ENCODE results near the gene IGFBPL1.

The IGFBPL1 gene

DNA sequence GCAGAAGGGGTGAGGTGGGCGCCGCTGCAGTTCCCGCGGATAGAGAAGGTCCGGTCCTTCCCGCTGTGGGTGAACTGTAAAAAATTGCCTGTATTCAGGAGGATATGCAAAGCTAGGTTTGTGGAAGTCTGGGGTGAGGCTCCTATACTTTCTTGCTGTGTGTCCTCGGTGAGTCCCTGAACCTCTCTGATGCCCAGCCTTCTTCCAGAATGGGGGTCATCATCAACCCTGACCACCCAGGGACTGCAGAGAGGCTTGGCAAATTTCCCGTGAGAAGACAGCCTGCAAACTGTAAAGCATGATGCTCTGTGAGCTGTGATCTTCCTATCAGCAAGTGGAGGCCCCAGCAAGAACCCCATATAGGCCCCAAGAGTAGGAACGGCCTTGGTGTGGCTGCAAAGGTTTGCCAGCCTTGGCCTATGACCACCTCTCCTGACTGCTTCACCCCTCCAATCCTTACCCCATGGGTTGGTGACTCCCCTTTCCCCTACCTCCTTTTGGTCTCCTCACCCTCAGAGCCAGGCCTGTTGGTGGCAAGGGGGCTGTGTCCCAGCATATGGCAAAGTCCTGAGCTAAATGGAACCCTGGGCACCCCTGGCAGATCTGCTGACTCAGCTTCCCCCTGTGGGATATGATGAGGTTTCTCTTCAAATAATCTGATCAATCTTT is 31.0 kb downstream of the IGFBPL1 start:
- TF ChIP-seq, protein P1, sequence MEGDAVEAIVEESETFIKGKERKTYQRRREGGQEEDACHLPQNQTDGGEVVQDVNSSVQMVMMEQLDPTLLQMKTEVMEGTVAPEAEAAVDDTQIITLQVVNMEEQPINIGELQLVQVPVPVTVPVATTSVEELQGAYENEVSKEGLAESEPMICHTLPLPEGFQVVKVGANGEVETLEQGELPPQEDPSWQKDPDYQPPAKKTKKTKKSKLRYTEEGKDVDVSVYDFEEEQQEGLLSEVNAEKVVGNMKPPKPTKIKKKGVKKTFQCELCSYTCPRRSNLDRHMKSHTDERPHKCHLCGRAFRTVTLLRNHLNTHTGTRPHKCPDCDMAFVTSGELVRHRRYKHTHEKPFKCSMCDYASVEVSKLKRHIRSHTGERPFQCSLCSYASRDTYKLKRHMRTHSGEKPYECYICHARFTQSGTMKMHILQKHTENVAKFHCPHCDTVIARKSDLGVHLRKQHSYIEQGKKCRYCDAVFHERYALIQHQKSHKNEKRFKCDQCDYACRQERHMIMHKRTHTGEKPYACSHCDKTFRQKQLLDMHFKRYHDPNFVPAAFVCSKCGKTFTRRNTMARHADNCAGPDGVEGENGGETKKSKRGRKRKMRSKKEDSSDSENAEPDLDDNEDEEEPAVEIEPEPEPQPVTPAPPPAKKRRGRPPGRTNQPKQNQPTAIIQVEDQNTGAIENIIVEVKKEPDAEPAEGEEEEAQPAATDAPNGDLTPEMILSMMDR (IDR thresholded peaks at IDR 0.05; ENCODE audit: low read depth, low read length), result no peak
- no peak for DNase-seq (ENCODE audit: extremely low read depth, low read depth)

DNA sequence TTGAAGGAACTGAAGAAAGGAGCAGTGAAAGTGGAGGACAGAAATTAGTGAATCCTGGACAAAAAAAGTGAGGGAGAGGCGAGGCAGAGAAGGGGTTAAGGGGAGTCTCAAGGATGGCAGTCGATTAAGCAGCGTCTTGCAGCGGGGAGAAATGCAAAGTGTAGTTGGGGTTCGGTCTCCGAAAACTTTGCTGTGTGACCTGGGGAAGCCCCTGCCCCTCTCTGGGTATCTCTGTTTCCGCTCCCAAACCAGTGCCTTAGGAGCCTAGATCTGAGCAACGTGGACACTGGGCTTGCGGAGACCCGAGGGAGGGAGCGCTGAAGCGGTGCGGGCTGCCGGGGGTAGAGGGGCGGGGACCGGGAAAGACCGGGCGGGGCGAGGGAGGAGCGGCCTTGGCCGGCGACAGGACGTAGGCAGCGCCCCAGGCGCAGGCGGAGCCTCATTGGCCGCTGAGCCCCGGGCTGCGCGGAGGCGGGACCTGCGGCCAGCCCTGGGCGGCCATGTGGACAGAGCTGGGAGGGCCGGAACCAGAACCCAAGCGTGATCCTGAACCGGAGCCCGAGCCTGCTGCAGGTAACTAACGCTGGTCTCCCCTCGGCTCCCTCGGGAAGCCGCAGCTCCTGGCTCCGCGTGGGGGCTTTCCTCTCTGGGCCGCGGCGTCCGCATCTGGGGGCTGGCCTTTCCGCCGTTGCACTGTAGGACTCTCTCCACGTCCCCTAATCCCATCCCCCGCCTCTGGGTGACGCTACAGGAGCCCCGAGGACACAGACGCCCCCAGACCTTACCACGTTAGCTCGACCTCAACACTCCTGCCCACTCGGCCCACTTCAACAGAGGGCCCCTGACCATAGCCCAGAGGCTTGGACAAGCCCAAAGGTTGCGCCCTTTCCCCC is 31.8 kb downstream of the IGFBPL1 start, which contains the start of gene ALDH1B1:
Gene ALDH1B1 (plus strand): TSS at position 468 of the 893 bp plus-strand sequence. CDS start 3,047 bp downstream, outside the sequence.
- TF ChIP-seq, protein P1 (IDR thresholded peaks at IDR 0.05; ENCODE audit: low read depth, low read length), result peak; percentile 28
- DNase-seq (ENCODE audit: extremely low read depth, low read depth), result peak; percentile 59

DNA sequence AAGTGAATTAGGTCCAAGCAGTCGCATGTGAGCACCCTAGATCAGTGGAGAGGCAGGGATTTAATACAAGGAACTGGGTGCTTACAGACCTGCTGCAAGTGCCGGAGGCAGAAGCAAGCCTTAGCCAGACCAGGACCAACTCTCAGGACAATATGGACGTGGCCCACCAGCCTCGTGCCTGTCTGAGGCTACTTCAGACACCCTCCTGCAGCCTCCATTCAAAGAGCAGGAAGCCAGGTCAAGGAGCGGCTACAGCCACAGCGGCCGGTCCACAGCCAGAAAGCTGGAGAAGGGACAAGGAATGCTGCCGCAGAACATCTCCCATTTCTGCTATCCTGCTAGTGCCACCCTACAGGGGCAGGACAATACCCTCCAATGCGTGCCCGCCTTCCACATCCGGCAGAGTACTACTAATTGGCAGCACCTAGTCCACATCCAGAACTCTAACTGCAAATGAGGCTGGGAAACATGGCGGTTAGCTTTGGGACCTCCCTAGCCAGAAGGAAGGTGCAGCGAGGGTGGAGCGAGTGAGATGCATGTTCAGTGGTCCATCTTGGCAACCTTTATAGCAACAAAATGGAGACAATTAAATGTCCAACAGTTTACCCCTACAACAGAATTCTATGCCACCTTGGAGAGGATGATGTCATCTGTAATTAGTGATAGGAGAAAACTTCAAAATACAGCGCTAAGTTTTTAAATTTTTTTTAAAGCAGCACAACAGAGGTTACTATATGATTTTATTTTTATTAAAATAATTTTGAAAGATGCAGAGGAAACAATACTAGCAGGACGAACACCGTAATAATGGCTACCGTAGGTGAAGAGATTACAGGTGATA is 32.8 kb downstream of the IGFBPL1 start:
- TF ChIP-seq, protein P1 (IDR thresholded peaks at IDR 0.05; ENCODE audit: low read depth, low read length), result no peak

DNA sequence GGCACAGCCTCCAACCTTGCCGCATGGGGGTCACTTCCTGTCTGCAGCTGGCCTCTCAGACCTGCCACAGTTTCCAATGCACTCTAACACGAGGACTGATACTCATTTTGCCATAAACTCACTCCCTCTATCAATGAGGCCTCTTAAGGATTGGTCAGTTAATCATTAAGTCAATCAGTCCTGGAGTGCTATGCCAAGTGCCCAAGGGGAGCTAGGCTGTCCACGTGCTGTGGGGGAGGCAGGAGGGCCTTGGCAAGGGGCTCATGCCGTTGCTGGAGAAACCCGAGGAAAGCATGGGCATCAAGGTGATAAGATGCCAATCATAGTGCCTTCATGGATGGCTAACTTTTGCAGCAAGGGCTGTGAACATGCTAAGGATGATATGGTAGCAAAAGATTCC is 33.4 kb downstream of the IGFBPL1 start:
- TF ChIP-seq, protein P1 (IDR thresholded peaks at IDR 0.05; ENCODE audit: low read depth, low read length), result no peak

More for the DNA sequence above, 32.8 kb downstream of the IGFBPL1 start:
- DNase-seq (ENCODE audit: extremely low read depth, low read depth), result no peak

DNA sequence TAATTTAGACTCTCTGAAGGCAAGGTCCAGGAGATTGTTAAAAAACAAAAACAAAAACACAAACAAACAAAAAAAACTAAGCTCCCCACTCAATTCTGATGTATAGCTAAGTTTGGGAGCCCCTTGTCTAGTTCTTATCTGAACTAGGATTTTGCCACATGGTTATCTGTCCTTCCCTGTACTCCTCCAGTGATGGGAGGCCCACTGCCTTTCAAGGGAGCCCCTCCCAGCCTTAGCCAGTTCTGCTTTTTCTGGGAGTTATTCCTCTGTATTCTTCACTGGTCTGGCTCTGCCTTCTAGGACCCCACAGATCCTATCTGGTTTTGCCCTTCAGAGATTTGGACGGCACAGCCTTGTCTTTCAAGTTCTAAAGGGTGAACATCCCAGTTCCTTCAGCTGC is 33.8 kb downstream of the IGFBPL1 start:
- no peak for DNase-seq (ENCODE audit: extremely low read depth, low read depth)
- TF ChIP-seq, protein P1 (IDR thresholded peaks at IDR 0.05; ENCODE audit: low read depth, low read length), result no peak

More for the DNA sequence above, 33.4 kb downstream of the IGFBPL1 start:
- DNase-seq (ENCODE audit: extremely low read depth, low read depth), result no peak

DNA sequence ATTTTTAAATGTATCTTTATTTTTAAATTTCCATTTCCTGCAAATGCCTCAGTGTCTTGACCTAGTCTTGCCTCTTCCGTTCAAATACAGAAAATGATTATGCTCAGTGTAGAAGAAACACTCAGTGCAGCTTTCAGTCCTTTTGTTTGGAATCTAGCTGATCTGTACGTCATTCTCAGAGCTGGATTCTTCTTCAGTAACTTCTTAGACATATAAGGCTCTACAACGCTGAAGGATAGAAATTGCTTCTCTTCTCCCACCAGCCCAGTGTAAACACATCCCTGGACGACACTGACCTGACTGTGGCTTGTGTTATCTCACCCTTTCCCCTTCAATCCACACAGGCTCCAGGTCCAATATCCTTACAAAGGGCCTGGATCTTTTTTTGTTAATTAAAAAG is 34.9 kb downstream of the IGFBPL1 start:
- DNase-seq (ENCODE audit: extremely low read depth, low read depth), result no peak
- TF ChIP-seq, protein P1 (IDR thresholded peaks at IDR 0.05; ENCODE audit: low read depth, low read length), result no peak

Measured in AG09319 (cell line).